ENCODE results near the gene NAT9. TPM values are rescaled to one million over a fixed set of nuclear protein-coding genes. Genes with fewer than 3 reads are reported as not detected.

NAT9 gene
- total RNA-seq, 2 donors from 2014 or later = 28.4 to 52.6 TPM

GRCh38 chr17:74734256-74734655 is 41.9 kb downstream of the NAT9 start:
- H3K27ac ChIP-seq = no peak overlapping the region
- peaks cover 19% of the 10 kb centered on the region for H3K27me3 ChIP-seq
- H3K9ac ChIP-seq (ENCODE audit: low read depth in 2 of 2, low read length in 2 of 2) = no peak overlapping the region
- H3K4me3 ChIP-seq = no peak overlapping the region
- DNase-seq = no peak
- H3K36me3 ChIP-seq = no peaks in the 10 kb centered on the region
- H3K9me3 ChIP-seq = no peaks in the 10 kb centered on the region
- intact Hi-C loops (cut with DNase I) = loop anchor here (10.0 kb wide), 1 partner anchor 79 kb away; no protein-coding TSS in a partner anchor
- peaks cover 17% of the 10 kb centered on the region for H3K4me1 ChIP-seq
- no peak for TF ChIP-seq CTCF (IDR thresholded peaks at IDR 0.05)

DNA sequence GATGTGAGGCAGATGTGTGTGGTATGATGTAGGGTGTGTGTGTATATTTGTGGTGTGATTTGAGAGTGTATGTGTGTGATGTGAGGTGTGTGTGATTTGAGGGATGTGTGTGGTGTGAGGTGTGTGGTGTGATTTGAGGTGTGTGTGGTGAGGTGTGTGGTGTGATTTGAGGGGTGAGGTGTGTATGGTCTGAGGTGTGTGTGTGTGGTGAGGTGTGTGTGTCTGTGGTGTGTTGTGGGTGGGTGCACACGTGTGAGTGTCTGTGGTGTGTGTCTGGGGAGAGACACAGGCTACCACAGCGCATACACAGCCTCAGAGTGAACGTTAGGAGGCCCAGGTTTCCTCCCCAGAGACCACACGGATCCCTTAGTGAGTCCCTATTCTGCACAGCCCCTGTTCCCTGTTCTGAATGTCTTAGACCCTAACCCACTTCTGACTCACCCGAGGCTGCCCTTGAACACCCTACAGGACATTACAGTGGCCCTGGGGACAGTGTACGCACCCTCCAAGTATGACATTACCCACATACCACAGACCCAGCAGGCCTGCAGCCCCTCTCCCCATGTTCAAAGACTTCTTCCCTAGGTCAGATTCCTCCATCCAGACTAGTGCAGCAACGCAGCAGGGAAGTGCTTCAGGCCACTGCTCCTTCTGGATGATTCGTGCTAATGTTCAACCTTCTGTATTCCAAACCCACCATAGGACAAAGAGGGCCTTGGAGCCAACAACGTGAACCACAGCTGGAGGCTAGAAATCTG is 42.6 kb downstream of the NAT9 start:
- Histone ChIP-seq H3K27ac (no peak overlapping the region), H3K36me3 (no peaks in the 10 kb centered on the region), H3K9me3 (no peaks in the 10 kb centered on the region), H3K27me3 (peaks cover 15% of the 10 kb centered on the region), H3K4me3 (no peak overlapping the region), H3K9ac (ENCODE audit: low read depth in 2 of 2, low read length in 2 of 2) (no peak overlapping the region), H3K4me1 (peaks cover 17% of the 10 kb centered on the region)
- intact Hi-C loops (cut with DNase I) = loop anchor here (10.0 kb wide), 1 partner anchor 79 kb away; no protein-coding TSS in a partner anchor
- no peak for DNase-seq
- no peak for TF ChIP-seq CTCF (IDR thresholded peaks at IDR 0.05)

DNA sequence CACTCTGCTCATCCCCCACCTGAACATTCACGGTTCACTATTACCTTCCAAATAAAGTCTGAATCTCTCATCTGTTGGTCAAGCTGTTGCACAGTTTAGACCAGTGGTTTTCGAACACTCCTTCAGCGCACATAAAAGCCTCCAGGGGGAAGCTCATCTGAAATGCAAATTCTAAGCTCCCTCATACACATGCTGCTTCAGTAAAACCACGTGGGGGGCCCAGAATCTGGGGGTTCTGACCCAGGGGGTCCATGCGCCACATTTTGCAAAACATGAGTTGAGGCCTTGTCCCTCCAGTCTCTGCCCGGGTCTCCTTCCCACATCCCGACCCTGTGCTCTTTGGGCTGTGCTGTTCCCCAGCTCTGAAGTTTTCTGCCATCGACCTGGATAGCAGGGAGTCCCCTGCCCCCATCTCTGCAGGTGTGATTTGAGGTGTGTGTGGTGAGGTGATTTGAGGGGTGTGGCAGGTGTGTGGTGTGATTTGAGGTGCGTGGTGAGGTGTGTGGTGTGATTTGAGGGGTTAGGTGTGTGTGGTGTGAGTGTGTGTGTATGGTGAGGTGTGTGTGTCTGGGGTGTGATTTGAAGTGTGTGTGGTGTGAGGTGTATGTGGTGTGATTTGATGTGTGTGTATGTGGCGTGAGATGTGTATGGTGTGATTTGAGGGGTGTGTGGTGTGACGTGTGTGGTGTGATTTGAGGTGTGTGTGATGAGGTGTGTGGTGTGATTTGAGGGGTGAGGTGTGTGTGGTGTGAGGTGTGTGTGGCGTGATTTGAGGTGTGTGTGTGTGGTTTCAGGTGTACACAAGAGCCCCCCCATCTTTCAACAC is 43.9 kb downstream of the NAT9 start:
- Histone ChIP-seq H3K4me3 (no peak overlapping the region), H3K27ac (no peak overlapping the region), H3K9me3 (no peaks in the 10 kb centered on the region), H3K36me3 (no peaks in the 10 kb centered on the region), H3K9ac (ENCODE audit: low read depth in 2 of 2, low read length in 2 of 2) (no peak overlapping the region), H3K27me3 (peaks cover 4% of the 10 kb centered on the region), H3K4me1 (peaks cover 10% of the 10 kb centered on the region)
- no peak for TF ChIP-seq CTCF (IDR thresholded peaks at IDR 0.05)
- intact Hi-C loops (cut with DNase I) = loop anchor here (10.0 kb wide), 1 partner anchor 77 kb away; no protein-coding TSS in a partner anchor
- no peak for DNase-seq

GRCh38 chr17:74731347-74731605 is 44.9 kb downstream of the NAT9 start:
- no peak for DNase-seq
- TF ChIP-seq CTCF (IDR thresholded peaks at IDR 0.05) = no peak
- intact Hi-C loops (cut with DNase I) = loop anchor here (10.0 kb wide), 1 partner anchor 76 kb away; no protein-coding TSS in a partner anchor
- Histone ChIP-seq H3K4me1 (peaks cover under 1% of the 10 kb centered on the region), H3K36me3 (no peaks in the 10 kb centered on the region), H3K4me3 (no peak overlapping the region), H3K27me3 (no peaks in the 10 kb centered on the region), H3K27ac (no peak overlapping the region), H3K9me3 (no peaks in the 10 kb centered on the region), H3K9ac (ENCODE audit: low read depth in 2 of 2, low read length in 2 of 2) (no peak overlapping the region)

DNA sequence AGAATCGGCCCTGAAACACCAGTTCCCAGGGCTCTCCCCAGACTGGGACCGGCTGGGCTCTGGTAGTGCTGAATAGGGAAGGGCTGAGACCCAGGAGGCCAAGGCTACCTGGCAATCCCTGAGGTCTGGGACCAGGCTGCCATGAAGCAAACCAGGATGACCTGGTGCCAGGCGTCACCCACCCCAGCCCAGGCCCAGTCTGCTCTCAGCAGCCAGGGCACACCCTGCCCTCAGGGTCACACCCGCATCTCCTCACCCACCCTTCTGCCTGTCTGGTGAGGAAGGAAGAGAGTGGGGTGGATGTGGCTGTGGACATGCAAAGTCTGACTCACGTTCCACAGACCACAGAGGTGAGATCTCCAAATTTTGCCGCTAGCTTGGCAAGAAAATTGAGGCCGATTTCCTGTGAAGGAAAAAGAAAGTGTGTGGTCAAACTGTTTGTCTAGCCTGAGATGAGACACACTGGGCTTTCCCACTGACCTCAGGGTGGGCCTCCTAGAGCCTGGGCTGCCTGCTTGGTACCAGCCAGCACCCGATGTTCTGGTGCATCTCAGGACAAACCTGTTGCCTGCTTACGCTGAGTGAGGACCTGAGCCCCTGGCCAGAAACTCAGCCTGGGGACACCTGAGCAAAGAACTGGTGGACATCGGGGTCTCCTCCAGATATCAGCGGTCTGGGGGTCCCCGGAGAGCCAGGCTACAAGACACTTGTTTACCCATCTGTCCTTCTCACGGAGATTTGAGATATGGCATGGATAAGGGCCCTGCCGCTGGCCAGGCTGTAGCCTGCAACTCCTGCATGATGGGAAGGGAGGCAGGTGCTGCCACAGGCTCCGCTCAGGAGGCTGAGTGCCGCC is 45.4 kb downstream of the NAT9 start:
- Histone ChIP-seq H3K27me3 (no peaks in the 10 kb centered on the region), H3K4me1 (no peaks in the 10 kb centered on the region), H3K27ac (no peak overlapping the region), H3K9me3 (no peaks in the 10 kb centered on the region), H3K4me3 (no peak overlapping the region), H3K36me3 (no peaks in the 10 kb centered on the region), H3K9ac (ENCODE audit: low read depth in 2 of 2, low read length in 2 of 2) (no peak overlapping the region)
- DNase-seq = no peak
- no peak for TF ChIP-seq CTCF (IDR thresholded peaks at IDR 0.05)
- intact Hi-C loops (cut with DNase I) = loop anchor here (10.0 kb wide), 1 partner anchor 76 kb away; no protein-coding TSS in a partner anchor
